ENCODE measurements around the gene SPATA24. TPM values are rescaled to one million over a fixed set of nuclear protein-coding genes. Genes with fewer than 3 reads are reported as not detected.
A peak's percentile ranks its signal among the peaks of the same experiment; 100 is the strongest.

SPATA24 gene
- total and polyA plus RNA-seq, 12 donors: 4.6 to 124 (median 10.3) TPM

DNA sequence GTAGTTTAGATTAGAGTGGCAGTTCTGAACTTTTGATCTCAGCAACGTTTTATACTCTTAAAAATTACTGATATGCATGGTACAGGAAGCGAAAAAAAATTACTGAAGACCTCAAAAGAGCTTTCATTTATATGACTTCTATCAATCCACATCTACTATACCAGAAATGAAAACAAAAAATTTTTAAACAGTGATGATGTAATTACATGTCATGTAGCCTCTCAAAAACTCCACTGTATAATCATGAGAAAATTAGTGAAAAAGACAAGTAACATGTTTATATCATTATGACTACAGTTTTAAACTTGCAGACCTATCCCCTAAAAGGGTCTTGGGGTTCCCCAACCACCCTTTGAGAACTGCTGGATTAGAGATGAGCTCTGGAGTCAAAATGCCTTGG is 26.1 kb upstream of the SPATA24 start:
- Histone ChIP-seq H3K36me3 (replicated peaks in 1 of 2) (peaks cover 0 to 15% of the 10 kb centered on the region in 2 donors), H3K9me3 (replicated peaks in 1 of 3) (no peaks in the 10 kb centered on the region), H3K27me3 (no peaks in the 10 kb centered on the region), H3K27ac (no peak overlapping the region), H3K4me1 (replicated peaks in 1 of 2) (no peaks in the 10 kb centered on the region), H3K4me3 (no peak overlapping the region)
- no peak for TF ChIP-seq CTCF (IDR thresholded peaks at IDR 0.05)
- TF ChIP-seq POLR2A (IDR thresholded peaks at IDR 0.05): no peak
- intact Hi-C loops (cut with DNase I): no loop called here
- 87 to 99% (median 88%) methylated on average over 2 of the region's 2 CpGs for WGBS, 4 donors
- DNase-seq: no peak

DNA sequence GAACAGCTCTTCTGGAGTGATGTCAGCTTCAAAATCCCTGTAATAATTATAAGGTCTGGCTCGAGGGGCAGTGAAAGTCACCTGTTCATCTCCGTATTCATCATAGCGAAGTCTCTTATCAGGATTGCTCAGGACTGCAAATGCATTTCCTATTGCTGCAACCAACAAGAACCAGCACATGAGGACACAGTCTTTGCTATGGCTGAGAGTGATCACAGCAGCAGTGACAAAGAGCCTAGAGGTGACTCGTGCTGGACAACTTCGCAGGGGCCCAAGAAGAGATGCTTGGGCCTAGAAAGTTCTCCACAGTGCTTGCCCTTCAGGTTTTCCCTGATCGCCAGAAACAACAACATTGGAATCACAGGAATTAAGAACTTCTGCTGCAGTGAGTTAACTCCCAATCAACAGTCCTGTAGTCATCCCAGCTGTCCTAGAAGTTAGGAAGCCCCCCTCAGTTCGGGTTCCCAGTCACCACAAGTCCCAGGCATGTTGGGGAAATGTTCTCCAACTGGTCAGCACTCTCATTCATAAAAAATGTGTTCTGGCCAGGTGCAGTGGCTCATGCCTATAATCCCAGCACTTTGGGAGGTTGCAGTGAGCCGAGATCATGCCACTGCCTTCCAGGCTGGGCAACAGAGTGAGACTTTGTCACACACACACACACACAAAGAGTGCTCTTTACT is 22.5 kb upstream of the SPATA24 start:
- H3K4me3 ChIP-seq: no peak overlapping the region
- WGBS, 4 donors: 75 to 91% (median 81%) methylated on average over 8 of the region's 8 CpGs
- peaks cover 0 to 17% of the 10 kb centered on the region in 2 donors for H3K36me3 ChIP-seq (replicated peaks in 1 of 2)
- no peaks in the 10 kb centered on the region for H3K9me3 ChIP-seq (replicated peaks in 1 of 3)
- DNase-seq: peak in 1 of 7 donors; percentile 43
- H3K4me1 ChIP-seq (replicated peaks in 1 of 2): no peaks in the 10 kb centered on the region
- H3K27me3 ChIP-seq: no peaks in the 10 kb centered on the region
- no peak overlapping the region for H3K27ac ChIP-seq
- intact Hi-C loops (cut with DNase I): loop anchor here in 1 of 2 donors (10.0 kb wide), 1 partner anchor 338 kb away; no protein-coding TSS in a partner anchor
- TF ChIP-seq POLR2A (IDR thresholded peaks at IDR 0.05) (no peak), CTCF (IDR thresholded peaks at IDR 0.05) (no peak)

DNA sequence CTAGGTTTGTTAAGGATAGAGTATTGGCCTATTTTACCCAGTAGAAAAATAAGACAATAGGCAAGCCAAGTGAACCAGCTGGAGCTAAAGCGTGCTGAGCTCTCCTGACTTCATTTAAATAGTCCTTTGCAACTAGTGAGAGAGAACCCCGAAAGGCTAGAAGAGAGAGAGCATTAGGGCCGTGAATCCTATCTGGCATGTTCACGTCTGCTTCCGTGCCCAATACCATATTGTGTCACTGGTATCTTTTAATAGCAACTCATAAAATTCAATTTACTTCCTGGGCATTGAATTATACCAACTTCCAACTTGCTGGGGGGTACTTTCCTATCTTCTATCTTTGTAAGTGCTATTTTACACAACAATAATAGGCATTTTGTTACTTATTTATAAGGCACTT is 21.6 kb upstream of the SPATA24 start:
- Histone ChIP-seq H3K36me3 (replicated peaks in 1 of 2) (peaks cover 0 to 21% of the 10 kb centered on the region in 2 donors), H3K4me1 (replicated peaks in 1 of 2) (no peaks in the 10 kb centered on the region), H3K27me3 (no peaks in the 10 kb centered on the region), H3K9me3 (replicated peaks in 1 of 3) (no peaks in the 10 kb centered on the region), H3K4me3 (no peak overlapping the region), H3K27ac (peak overlapping the region in 1 of 5 donors; percentile 11)
- TF ChIP-seq CTCF (IDR thresholded peaks at IDR 0.05) (no peak), POLR2A (IDR thresholded peaks at IDR 0.05) (no peak)
- WGBS, 4 donors: 65 to 89% (median 84%) methylated on average over 5 of the region's 5 CpGs
- peak in 1 of 7 donors; percentile 47 for DNase-seq
- intact Hi-C loops (cut with DNase I): loop anchor here in 1 of 2 donors (10.0 kb wide), 1 partner anchor 339 kb away; no protein-coding TSS in a partner anchor

DNA sequence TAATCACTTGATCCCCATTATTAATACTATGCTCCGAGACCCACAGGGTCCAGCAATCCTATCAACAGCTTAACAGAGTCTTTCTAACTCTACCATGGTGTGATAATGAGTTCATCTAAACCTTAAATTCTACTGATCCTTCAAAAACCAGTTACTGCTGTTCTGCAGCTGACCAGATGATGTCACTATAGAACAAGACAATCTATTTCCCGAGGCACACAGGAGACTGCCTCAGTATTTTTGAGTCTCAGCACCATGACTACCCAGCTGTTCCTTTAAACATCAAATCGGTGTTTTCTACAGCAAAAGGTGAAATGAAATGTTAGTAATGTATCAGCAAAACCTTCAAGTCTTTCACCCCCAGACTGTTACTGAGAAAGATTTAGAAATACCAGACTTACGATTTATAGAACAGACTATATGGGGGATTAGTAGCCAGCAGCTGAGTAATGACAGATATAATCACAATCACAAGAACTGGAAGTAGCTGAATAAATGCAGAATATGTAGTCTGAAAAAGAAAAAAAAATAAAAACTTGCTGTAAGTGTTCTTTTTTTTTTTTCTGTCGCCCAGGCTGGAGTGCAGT is 18.5 kb upstream of the SPATA24 start:
- Histone ChIP-seq H3K9me3 (replicated peaks in 1 of 3) (no peaks in the 10 kb centered on the region), H3K4me3 (no peak overlapping the region), H3K36me3 (replicated peaks in 1 of 2) (peaks cover 0 to 36% of the 10 kb centered on the region in 2 donors), H3K4me1 (replicated peaks in 1 of 2) (peaks cover 0 to 5% of the 10 kb centered on the region in 2 donors), H3K27me3 (no peaks in the 10 kb centered on the region), H3K27ac (no peak overlapping the region)
- TF ChIP-seq CTCF (IDR thresholded peaks at IDR 0.05) (peak; percentile 47 to 91 (median 78)), POLR2A (IDR thresholded peaks at IDR 0.05) (no peak)
- WGBS, 4 donors: 40 to 42% (median 40%) methylated on average over 5 of the region's 5 CpGs
- peak in 6 of 7 donors; percentile 51 to 72 (median 59) for DNase-seq
- intact Hi-C loops (cut with DNase I): loop anchor here (5.0 to 10.0 kb wide), 3 partner anchors 90 to 345 kb away; no protein-coding TSS in a partner anchor
